Smooth muscle cell of the umbilical artery (primary cell): ENCODE results near the gene TNNC2. TPM values are rescaled to one million over a fixed set of nuclear protein-coding genes. Genes with fewer than 3 reads are reported as not detected.

Experiments
- total RNA-seq: library from RNA; depleted of rRNA; stranded (reverse); fragments of >200 nt; gene quantifications from 2 replicates; pipeline ENCODE4 v1.2.3, GENCODE V29; 2014

Gene TNNC2
- not detected in 2 replicates for total RNA-seq

DNA sequence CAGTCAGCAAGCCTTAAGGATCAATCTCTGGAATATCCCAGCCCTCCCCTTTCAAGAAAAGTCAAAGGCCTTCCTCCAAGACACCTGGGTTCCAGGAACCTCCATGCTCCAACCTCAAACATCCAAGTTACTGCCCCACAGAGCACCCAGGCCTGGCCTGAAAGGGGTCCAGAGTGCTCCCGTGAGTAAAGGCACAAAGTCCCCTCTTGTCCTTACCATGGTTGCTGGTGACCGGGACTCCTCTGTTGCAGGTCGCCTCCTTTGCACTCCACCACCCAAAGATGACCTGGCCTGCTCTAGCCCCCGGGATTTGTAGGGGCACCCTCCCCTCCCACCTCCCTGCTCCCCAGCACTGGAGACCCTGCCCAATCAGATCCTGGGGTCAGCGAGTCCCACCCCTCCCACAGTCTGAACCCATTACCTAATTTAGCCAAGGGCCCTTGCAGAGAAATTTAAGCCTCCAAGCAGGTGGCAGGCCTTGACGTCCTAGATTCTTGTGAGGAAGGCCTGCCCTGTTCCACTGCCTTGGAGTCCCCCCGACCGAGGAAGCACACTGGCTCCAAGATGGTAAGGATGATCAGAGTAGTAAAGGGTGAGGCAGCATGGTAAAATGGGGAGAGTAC is at the start of gene TNNC2:
Gene TNNC2, minus strand, starts transcription at position 283 of the 623 bp plus-strand sequence. Its CDS starts 64 bp downstream, at position 219.

DNA sequence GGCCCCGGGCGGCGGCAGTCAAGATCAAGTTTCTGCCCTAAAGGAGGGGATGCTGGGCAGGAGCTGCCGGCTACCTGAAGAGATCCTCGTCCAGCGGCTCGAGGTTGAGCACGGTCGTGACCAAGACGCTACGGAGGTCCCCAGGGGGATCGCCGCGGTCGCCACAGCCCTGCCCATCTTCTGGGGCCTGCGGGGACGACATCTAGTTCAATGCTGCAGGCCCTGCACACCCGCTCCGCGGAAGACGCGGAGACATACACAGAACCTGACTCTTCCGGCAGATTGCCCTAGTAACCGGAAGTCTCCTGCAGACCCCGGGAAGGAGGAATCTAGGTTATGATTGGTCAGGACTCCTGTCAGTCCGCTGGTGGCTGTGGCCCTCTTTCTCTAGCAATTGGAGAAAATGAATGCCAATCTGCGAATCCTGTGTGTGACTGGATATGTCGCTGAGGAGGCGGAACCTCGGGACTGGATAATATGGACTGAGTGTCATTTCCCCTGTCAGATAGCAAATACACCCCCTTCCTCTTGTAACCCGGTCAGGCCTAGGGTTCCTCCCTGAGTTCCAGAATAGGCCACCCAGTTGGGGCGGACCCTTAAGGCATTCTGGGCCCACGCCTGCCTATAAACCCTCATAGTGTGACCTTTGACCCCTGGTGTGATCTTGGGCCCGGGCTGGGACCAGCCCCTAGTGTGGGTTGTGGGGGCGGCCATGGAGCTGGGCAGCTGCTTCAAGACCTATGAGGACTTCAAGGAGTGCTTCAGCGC is 30.2 kb upstream of the TNNC2 start, which contains the start of the genes ACOT8 and ZSWIM3:
Gene ACOT8, minus strand, starts transcription at position 279 of the 768 bp plus-strand sequence. Its CDS starts 77 bp downstream, at position 202.
Gene ZSWIM3, plus strand, starts transcription at position 501 of the 768 bp plus-strand sequence. Its CDS starts 212 bp downstream, at position 713.

DNA sequence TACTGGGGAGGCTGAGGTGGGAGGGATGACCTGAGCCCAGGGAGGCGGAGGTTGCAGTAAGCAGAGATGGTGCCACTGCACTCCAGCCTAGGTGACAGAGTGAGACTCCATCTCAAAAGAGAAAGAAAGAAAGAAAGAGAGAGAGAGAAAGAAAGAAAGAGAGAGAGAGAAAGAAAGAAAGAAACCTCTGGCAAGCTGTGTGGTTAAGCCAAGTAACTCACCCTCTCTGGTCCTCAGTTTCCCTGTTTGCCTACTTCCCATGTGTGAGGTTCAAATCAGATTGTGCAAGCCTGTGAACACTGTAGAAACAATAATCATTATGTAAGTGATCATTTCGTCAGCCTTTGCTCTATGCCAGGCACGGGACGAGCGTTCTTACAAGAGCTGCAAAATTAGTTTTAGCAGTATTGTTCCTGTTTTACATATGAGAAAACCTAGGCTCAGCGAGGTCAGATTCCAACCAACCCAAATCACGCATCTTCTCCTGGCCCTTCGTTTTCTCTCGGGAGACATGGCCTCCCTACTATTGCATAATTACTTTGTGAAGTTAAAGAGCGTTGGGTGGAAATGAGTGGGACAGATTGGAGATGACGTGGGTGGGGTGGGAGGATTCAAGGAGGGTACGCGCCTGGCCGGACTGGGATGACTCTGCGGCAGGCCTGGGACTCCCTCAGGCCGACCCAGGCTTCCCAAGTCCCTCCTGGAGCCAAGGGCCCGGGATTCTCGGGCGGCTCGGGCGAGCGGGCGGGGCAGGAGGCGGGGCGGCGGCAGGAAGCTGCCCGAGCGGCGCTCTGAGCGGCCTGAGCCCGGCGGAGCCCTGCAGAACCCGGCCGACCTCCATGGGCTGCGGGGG is 6.1 kb upstream of the TNNC2 start, which contains the start of gene SNX21:
Gene SNX21, plus strand, starts transcription at position 770 of the 853 bp plus-strand sequence. CDS start 121 bp downstream, outside the sequence.

DNA sequence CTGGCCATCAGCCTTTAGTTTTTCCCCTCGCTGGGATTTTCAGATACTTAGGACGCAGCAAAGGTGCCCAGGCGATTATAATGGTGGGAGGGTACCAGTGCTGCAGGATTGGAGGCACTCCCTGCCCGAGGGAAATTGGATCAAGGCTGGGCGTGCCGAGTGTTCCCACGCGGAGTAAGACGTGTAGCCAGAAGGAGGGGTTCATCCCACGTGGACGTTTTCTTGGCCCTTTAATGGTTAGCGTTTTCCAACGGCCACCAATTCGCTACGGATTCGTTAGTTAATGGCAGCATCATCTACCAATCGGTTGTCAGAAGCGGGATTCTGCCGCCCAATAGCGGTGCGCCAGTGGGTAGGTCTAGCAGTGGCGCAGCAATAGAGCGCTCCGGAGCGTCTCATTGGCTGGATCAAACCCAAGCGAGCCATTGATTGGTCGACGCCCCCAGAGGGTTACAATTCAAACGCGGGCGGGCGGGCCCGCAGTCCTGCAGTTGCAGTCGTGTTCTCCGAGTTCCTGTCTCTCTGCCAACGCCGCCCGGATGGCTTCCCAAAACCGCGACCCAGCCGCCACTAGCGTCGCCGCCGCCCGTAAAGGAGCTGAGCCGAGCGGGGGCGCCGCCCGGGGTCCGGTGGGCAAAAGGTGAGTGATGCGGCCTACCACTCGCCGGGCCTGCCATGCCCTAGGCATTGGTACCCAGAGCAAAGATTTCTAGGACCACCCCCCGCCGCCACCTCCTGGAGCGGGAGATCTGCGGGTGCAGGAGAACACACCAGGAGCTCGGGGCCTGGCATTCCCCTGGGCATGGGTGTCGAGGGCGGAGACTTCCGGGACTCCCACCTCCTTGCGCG is 14.7 kb downstream of the TNNC2 start, which contains the start of gene UBE2C:
Gene UBE2C, plus strand, starts transcription at position 488 of the 849 bp plus-strand sequence. Its CDS starts 52 bp downstream, at position 540.

Other genes with a start within 250 kb of the TNNC2 start
- gene WFDC8, start 248.0 kb downstream of the TNNC2 start, total RNA-seq, result not detected in 2 replicates
- not detected in 2 replicates for gene WFDC10A, start 197.6 kb downstream of the TNNC2 start, total RNA-seq
- not detected in 2 replicates for gene WFDC9, start 196.0 kb downstream of the TNNC2 start, total RNA-seq
- not detected in 2 replicates for gene WFDC11, start 157.1 kb downstream of the TNNC2 start, total RNA-seq
- gene WFDC13, start 125.3 kb downstream of the TNNC2 start, total RNA-seq, result not detected in 2 replicates
- gene WFDC10B, start 122.3 kb downstream of the TNNC2 start, total RNA-seq, result not detected in 2 replicates
- not detected in 2 replicates for gene SPINT4, start 105.0 kb downstream of the TNNC2 start, total RNA-seq
- gene WFDC3, start 35.4 kb downstream of the TNNC2 start, total RNA-seq, result 0.89 TPM in 1 of 2 replicates, not detected in the other
- 10.7 and 13.4 TPM in 2 replicates for gene DNTTIP1, start 35.4 kb downstream of the TNNC2 start, total RNA-seq
- 2.1 and 11.3 TPM in 2 replicates for gene UBE2C, start 14.7 kb downstream of the TNNC2 start, total RNA-seq
- 33.3 and 34.7 TPM in 2 replicates for gene SNX21, start 6.5 kb upstream of the TNNC2 start, total RNA-seq
- 23.4 and 43.1 TPM in 2 replicates for gene ACOT8, start 30.1 kb upstream of the TNNC2 start, total RNA-seq
- 6.0 and 8.6 TPM in 2 replicates for gene ZSWIM3, start 30.3 kb upstream of the TNNC2 start, total RNA-seq
- 2.7 and 4.1 TPM in 2 replicates for gene ZSWIM1, start 53.9 kb upstream of the TNNC2 start, total RNA-seq
- 1.1 and 2.1 TPM in 2 replicates for gene SPATA25, start 60.3 kb upstream of the TNNC2 start, total RNA-seq
- gene NEURL2, start 63.9 kb upstream of the TNNC2 start, total RNA-seq, result 3.3 and 7.1 TPM in 2 replicates
- gene CTSA, start 64.0 kb upstream of the TNNC2 start, total RNA-seq, result 94.6 and 108 TPM in 2 replicates
- gene PLTP, start 84.8 kb upstream of the TNNC2 start, total RNA-seq, result 17.8 and 27.7 TPM in 2 replicates
- gene PCIF1, start 107.4 kb upstream of the TNNC2 start, total RNA-seq, result 6.2 and 8.4 TPM in 2 replicates
- 12.2 and 16.2 TPM in 2 replicates for gene ZNF335, start 144.9 kb upstream of the TNNC2 start, total RNA-seq
- 0.30 and 3.1 TPM in 2 replicates for gene MMP9, start 181.6 kb upstream of the TNNC2 start, total RNA-seq
- 0.30 and 1.3 TPM in 2 replicates for gene SLC12A5, start 201.9 kb upstream of the TNNC2 start, total RNA-seq